Thymus (tissue), 11 donors: Measurements from ENCODE around the gene UBR4. TPM values are rescaled to one million over a fixed set of nuclear protein-coding genes. Genes with fewer than 3 reads are reported as not detected.

ENCODE experiments used
- DNase-seq, 9 donors: peaks; one replicate each; pipeline ENCODE4 v3.0.0-alpha.2; 2013; ENCODE audit warnings: low spot score in 9 of 9, low read depth in 6 of 9, missing footprints in 1 of 9
- H3K27ac ChIP-seq, 2 donors: one replicate each; pipeline ENCODE4 v1.5.1; 2013; ENCODE audit warnings: control low read depth in 1 of 2, low read depth in 1 of 2, low read length in 1 of 2, mild to moderate bottlenecking in 1 of 2, moderate library complexity in 1 of 2
- H3K27me3 ChIP-seq, 2 donors: one replicate each; pipeline ENCODE4 v1.5.1; 2013; ENCODE audit warnings: low read length in 1 of 2; ENCODE audit not compliant: control insufficient read depth in 2 of 2, insufficient read depth in 1 of 2
- H3K36me3 ChIP-seq, 2 donors: one replicate each; pipeline ENCODE4 v1.5.1; 2013; ENCODE audit warnings: low read length in 1 of 2, mild to moderate bottlenecking in 1 of 2, moderate library complexity in 1 of 2; ENCODE audit not compliant: control insufficient read depth in 2 of 2, insufficient read depth in 2 of 2
- H3K4me1 ChIP-seq, 2 donors: one replicate each; pipeline ENCODE4 v1.5.1; 2013; ENCODE audit warnings: low read length in 2 of 2; ENCODE audit not compliant: control insufficient read depth in 2 of 2, insufficient read depth in 2 of 2
- H3K4me3 ChIP-seq, 2 donors: one replicate each; pipeline ENCODE4 v1.5.1; 2013; ENCODE audit warnings: low read length in 2 of 2, control low read depth in 1 of 2, mild to moderate bottlenecking in 1 of 2
- H3K9me3 ChIP-seq, 2 donors: one replicate each; pipeline ENCODE4 v1.5.1; 2013; ENCODE audit warnings: low read length in 1 of 2, mild to moderate bottlenecking in 1 of 2; ENCODE audit not compliant: control insufficient read depth in 2 of 2, insufficient read depth in 1 of 2
- WGBS: extraction: QIAGEN DNeasy Blood & Tissue Kit; methylation state at CpG from one replicate; pipeline ENCODE4 v1.1.7; 2013; 5-methylcytosine and 5-hydroxymethylcytosine counted together
- polyA plus RNA-seq: library from polyadenylated mRNA; stranded (reverse); fragments of 200-250 nt; gene quantifications from one replicate; pipeline ENCODE4 v1.2.3, GENCODE V29; 2013
- total RNA-seq: library from RNA; stranded (reverse); fragments of 120-200 nt; gene quantifications from one replicate; pipeline ENCODE4 v1.2.4, GENCODE V29; 2013
- donor health status: healthy.

The UBR4 gene
- total and polyA plus RNA-seq, 2 donors = 38.3 to 165 TPM

- 88% methylated on average over 14 of the region's 14 CpGs for WGBS
- H3K27ac ChIP-seq = no peak overlapping the region
- no peaks in the 10 kb centered on the region for H3K36me3 ChIP-seq
- peaks cover 0 to 13% of the 10 kb centered on the region in 2 donors for H3K9me3 ChIP-seq
- no peak for DNase-seq
- H3K27me3 ChIP-seq = peaks cover 0 to 18% of the 10 kb centered on the region in 2 donors
- H3K4me3 ChIP-seq = no peak overlapping the region
- peaks cover 0 to 2% of the 10 kb centered on the region in 2 donors for H3K4me1 ChIP-seq
Observed at GRCh38 chr1:19066248-19066873, 143.7 kb downstream of the UBR4 start.

- Histone ChIP-seq H3K27ac (no peak overlapping the region), H3K4me1 (no peaks in the 10 kb centered on the region), H3K9me3 (peaks cover 0 to 13% of the 10 kb centered on the region in 2 donors), H3K36me3 (no peaks in the 10 kb centered on the region), H3K27me3 (peaks cover 0 to 13% of the 10 kb centered on the region in 2 donors), H3K4me3 (no peak overlapping the region)
- no peak for DNase-seq
- 82% methylated on average over 16 of the region's 16 CpGs for WGBS
Observed at GRCh38 chr1:19065526-19066247, 144.4 kb downstream of the UBR4 start.

- Histone ChIP-seq H3K9me3 (peaks cover 0 to 13% of the 10 kb centered on the region in 2 donors), H3K36me3 (no peaks in the 10 kb centered on the region), H3K27ac (no peak overlapping the region), H3K27me3 (peaks cover 0 to 13% of the 10 kb centered on the region in 2 donors), H3K4me1 (no peaks in the 10 kb centered on the region), H3K4me3 (no peak overlapping the region)
- DNase-seq = no peak
- 96% methylated on average over 16 of the region's 16 CpGs for WGBS
Observed at GRCh38 chr1:19064906-19065450, 145.1 kb downstream of the UBR4 start.

DNA sequence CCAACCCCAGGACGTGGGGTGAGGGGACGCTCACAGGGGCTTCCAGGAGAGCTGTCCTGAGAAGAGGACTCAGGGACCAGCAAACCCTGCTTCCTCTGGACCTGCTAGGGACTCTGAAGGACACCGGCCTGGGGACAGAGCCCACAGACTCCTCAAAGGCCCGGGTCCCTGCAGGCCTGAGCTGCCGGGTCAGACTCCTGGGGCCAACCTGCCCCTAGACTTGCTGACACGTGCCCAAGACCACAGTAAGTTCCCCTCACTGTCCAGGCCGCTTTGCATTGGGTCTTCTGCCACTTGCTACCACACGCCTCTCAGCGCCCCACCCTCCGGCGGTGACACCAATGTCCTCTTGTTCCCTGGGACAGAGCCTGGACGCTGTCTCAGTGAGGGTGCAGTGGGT, 146.9 kb downstream of the UBR4 start:
- WGBS = 95% methylated on average over 12 of the region's 12 CpGs
- H3K27ac ChIP-seq = no peak overlapping the region
- no peak overlapping the region for H3K4me3 ChIP-seq
- no peaks in the 10 kb centered on the region for H3K36me3 ChIP-seq
- H3K4me1 ChIP-seq = no peaks in the 10 kb centered on the region
- peaks cover 0 to 19% of the 10 kb centered on the region in 2 donors for H3K27me3 ChIP-seq
- peaks cover 0 to 13% of the 10 kb centered on the region in 2 donors for H3K9me3 ChIP-seq
- DNase-seq = no peak

DNA sequence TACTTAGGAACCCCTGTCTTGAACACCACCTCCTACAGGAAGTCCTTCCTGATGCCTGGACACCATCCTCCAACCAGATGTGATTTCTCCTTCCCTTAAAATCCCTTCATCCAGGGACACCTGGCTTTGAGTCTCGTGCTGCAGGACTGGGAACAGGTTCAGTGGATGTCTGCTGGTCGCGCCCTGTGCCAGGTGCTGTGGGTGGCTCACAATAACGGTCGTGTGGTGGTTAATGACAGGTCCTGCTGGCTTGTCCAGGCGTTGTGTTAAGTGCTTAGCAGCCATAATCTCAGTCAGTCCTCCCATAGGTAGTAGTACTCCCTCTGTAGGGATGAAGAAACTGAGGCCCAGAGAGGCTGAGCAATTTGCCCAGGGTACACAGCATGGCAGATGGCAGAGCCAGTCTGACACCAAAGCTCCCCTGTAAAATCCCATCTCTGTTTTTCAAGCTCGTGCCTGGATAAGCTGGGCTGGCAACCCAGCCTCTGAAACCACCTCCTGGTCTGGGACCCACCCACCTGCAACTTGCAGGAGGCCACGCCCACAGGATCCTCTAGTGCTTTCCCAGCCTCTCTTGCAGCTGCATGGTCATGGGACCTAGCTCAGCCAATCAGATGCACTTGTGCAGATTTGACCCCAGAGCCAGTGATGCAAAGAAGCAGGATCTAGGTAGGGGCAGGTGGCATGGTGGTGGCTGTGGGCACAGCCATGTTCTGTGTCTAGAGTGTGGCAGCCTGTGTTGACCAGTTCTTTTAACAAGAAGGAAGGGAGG, 147.6 kb downstream of the UBR4 start:
- WGBS = 92% methylated on average over 8 of the region's 8 CpGs
- DNase-seq = peak in 1 of 9 donors; percentile 10
- Histone ChIP-seq H3K27ac (no peak overlapping the region), H3K36me3 (no peaks in the 10 kb centered on the region), H3K4me3 (no peak overlapping the region), H3K4me1 (no peaks in the 10 kb centered on the region), H3K9me3 (peaks cover 0 to 13% of the 10 kb centered on the region in 2 donors), H3K27me3 (peaks cover 0 to 22% of the 10 kb centered on the region in 2 donors)

GRCh38 chr1:19061798-19062197, 148.3 kb downstream of the UBR4 start:
- WGBS = 100% methylated on average over 2 of the region's 2 CpGs
- Histone ChIP-seq H3K36me3 (no peaks in the 10 kb centered on the region), H3K27ac (no peak overlapping the region), H3K9me3 (peaks cover 0 to 13% of the 10 kb centered on the region in 2 donors), H3K4me1 (no peaks in the 10 kb centered on the region), H3K27me3 (peaks cover 0 to 23% of the 10 kb centered on the region in 2 donors), H3K4me3 (no peak overlapping the region)
- no peak for DNase-seq

DNA sequence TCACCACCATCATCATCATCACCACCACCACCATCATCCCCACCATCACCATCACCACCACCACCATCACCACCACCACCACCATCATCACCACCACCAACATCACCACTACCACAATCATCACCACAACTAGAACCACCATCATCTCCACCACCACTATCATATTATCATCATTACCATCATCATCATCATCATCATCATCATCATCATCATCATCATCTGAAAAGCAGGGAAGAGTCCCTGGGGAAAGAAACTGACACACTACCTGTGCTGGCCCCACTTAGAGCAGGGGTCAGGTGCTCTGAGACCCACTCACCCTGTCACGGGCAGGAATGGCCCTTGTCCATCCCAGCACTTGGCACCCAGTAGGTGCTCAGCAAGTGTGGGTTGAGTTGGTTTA, 148.7 kb downstream of the UBR4 start:
- 100% methylated on average over 1 of the region's 1 CpG for WGBS
- Histone ChIP-seq H3K27me3 (peaks cover 0 to 23% of the 10 kb centered on the region in 2 donors), H3K36me3 (no peaks in the 10 kb centered on the region), H3K4me1 (no peaks in the 10 kb centered on the region), H3K27ac (no peak overlapping the region), H3K4me3 (no peak overlapping the region), H3K9me3 (peaks cover 0 to 13% of the 10 kb centered on the region in 2 donors)
- DNase-seq = no peak

DNA sequence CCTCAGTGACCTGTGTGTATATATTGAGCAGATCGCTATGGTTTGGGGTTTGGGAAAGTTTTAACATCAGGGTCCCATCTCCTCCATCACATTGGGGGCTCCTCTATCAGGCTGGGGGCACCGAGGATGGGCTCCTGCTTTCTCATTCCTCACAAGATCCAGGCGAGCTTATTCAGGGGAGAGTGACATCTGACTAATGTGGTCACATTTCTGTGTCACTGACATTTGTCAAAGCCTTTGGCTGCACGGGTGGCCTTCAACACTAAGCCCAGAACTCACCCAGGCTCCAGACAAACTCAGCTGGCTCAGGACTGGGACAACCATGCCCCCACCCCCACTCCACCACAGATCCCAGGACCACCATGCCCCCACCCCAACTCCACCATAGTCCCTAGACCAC, 150.3 kb downstream of the UBR4 start:
- peaks cover 0 to 13% of the 10 kb centered on the region in 2 donors for H3K9me3 ChIP-seq
- H3K4me3 ChIP-seq = no peak overlapping the region
- DNase-seq = no peak
- no peak overlapping the region for H3K27ac ChIP-seq
- H3K4me1 ChIP-seq = no peaks in the 10 kb centered on the region
- no peaks in the 10 kb centered on the region for H3K36me3 ChIP-seq
- WGBS = 76% methylated on average over 4 of the region's 4 CpGs
- peaks cover 5 to 33% of the 10 kb centered on the region in 2 donors for H3K27me3 ChIP-seq

GRCh38 chr1:19058476-19058797, 151.6 kb downstream of the UBR4 start:
- Histone ChIP-seq H3K27ac (no peak overlapping the region), H3K4me3 (no peak overlapping the region), H3K36me3 (no peaks in the 10 kb centered on the region), H3K27me3 (peaks cover 6 to 46% of the 10 kb centered on the region in 2 donors), H3K4me1 (no peaks in the 10 kb centered on the region), H3K9me3 (peaks cover 0 to 13% of the 10 kb centered on the region in 2 donors)
- DNase-seq = no peak
- WGBS = 69% methylated on average over 8 of the region's 8 CpGs
